Liver (tissue), 3 donors: Measurements from ENCODE around the gene SHROOM2.

Source experiments
- EGR1 ChIP-seq, 2 donors: IDR thresholded peaks; 2 replicates each; pipeline ENCODE4 v1.6.1; 2016 to 2018; ENCODE audit warnings: antibody characterized with exemption in 2 of 2, low read depth in 2 of 2
- FOXA1 ChIP-seq: IDR thresholded peaks from 2 replicates; pipeline ENCODE4 v1.6.1; 2016; ENCODE audit warnings: antibody characterized with exemption
- GABPA ChIP-seq, 2 donors: IDR thresholded peaks in 1 of 2; conservative IDR thresholded peaks in 1 of 2; 2 replicates each; pipeline ENCODE4 v1.6.1; 2016; ENCODE audit warnings: antibody characterized with exemption in 2 of 2, mild to moderate bottlenecking in 1 of 2, moderate library complexity in 1 of 2
- JUND ChIP-seq, 2 donors: IDR thresholded peaks; 2 replicates each; pipeline ENCODE4 v1.6.1; 2016; ENCODE audit warnings: antibody characterized with exemption in 2 of 2
- SP1 ChIP-seq: IDR thresholded peaks from 2 replicates; pipeline ENCODE4 v1.6.1; 2018; ENCODE audit warnings: antibody characterized with exemption, mild to moderate bottlenecking
- TAF1 ChIP-seq: conservative IDR thresholded peaks from 2 replicates; pipeline ENCODE4 v1.6.1; 2016; ENCODE audit warnings: antibody characterized with exemption, mild to moderate bottlenecking
- YY1 ChIP-seq: IDR thresholded peaks from 2 replicates; pipeline ENCODE4 v1.6.1; 2016; ENCODE audit warnings: antibody characterized with exemption, mild to moderate bottlenecking
- TF ChIP-seq, protein P1 (sequence below): fragments of 150-350 bp; IDR thresholded peaks from 2 replicates; pipeline ENCODE4 v1.5.1; 2017; ENCODE audit warnings: improper control_type of control experiment, low read depth, low read length; ENCODE audit not compliant: missing input control
- TF ChIP-seq, protein P2 (sequence below): IDR thresholded peaks from 2 replicates; pipeline ENCODE4 v1.6.1; 2016; ENCODE audit warnings: antibody characterized with exemption
- TF ChIP-seq, protein P3 (sequence below): IDR thresholded peaks from 2 replicates; pipeline ENCODE4 v1.6.1; 2016; ENCODE audit warnings: antibody characterized with exemption
- TF ChIP-seq, protein P4 (sequence below): IDR thresholded peaks from 2 replicates; pipeline ENCODE4 v1.6.1; 2016; ENCODE audit warnings: antibody characterized with exemption, mild to moderate bottlenecking
- donor health status: healthy.
- donor health status: healthy.

DNA sequence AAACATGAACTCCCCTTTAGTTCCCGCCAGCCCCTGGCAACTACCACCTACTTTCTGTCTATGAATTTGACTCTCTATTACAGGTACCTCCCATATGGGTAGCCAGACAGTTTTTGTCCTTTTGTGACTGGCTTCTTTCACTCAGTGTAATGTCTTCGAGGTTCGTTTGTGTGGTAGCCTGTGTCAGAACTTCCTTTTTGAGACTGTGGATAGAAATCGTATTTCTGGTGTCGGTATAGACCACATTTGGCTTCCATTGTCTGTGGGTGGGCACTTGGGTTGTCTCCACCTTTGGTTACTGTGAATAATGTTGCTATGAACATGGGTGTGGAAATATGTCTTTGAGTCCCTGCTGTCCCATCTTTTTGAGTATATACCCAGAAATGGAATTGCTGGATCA, 175.5 kb downstream of the SHROOM2 start:
- TF ChIP-seq, protein P1, sequence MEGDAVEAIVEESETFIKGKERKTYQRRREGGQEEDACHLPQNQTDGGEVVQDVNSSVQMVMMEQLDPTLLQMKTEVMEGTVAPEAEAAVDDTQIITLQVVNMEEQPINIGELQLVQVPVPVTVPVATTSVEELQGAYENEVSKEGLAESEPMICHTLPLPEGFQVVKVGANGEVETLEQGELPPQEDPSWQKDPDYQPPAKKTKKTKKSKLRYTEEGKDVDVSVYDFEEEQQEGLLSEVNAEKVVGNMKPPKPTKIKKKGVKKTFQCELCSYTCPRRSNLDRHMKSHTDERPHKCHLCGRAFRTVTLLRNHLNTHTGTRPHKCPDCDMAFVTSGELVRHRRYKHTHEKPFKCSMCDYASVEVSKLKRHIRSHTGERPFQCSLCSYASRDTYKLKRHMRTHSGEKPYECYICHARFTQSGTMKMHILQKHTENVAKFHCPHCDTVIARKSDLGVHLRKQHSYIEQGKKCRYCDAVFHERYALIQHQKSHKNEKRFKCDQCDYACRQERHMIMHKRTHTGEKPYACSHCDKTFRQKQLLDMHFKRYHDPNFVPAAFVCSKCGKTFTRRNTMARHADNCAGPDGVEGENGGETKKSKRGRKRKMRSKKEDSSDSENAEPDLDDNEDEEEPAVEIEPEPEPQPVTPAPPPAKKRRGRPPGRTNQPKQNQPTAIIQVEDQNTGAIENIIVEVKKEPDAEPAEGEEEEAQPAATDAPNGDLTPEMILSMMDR: no peak
- TF ChIP-seq, protein P2, sequence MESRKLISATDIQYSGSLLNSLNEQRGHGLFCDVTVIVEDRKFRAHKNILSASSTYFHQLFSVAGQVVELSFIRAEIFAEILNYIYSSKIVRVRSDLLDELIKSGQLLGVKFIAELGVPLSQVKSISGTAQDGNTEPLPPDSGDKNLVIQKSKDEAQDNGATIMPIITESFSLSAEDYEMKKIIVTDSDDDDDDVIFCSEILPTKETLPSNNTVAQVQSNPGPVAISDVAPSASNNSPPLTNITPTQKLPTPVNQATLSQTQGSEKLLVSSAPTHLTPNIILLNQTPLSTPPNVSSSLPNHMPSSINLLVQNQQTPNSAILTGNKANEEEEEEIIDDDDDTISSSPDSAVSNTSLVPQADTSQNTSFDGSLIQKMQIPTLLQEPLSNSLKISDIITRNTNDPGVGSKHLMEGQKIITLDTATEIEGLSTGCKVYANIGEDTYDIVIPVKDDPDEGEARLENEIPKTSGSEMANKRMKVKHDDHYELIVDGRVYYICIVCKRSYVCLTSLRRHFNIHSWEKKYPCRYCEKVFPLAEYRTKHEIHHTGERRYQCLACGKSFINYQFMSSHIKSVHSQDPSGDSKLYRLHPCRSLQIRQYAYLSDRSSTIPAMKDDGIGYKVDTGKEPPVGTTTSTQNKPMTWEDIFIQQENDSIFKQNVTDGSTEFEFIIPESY: no peak
- TF ChIP-seq GABPA (IDR thresholded peaks at IDR 0.05 in 1 of 2, conservative IDR thresholded peaks at IDR 0.05 in 1 of 2): no peak
- no peak for TF ChIP-seq EGR1 (IDR thresholded peaks at IDR 0.05; ENCODE audit: low read depth in 2 of 2)
- TF ChIP-seq TAF1: no peak
- TF ChIP-seq FOXA1: no peak
- no peak for TF ChIP-seq SP1
- TF ChIP-seq, protein P3, sequence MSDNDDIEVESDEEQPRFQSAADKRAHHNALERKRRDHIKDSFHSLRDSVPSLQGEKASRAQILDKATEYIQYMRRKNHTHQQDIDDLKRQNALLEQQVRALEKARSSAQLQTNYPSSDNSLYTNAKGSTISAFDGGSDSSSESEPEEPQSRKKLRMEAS: no peak
- TF ChIP-seq, protein P4, sequence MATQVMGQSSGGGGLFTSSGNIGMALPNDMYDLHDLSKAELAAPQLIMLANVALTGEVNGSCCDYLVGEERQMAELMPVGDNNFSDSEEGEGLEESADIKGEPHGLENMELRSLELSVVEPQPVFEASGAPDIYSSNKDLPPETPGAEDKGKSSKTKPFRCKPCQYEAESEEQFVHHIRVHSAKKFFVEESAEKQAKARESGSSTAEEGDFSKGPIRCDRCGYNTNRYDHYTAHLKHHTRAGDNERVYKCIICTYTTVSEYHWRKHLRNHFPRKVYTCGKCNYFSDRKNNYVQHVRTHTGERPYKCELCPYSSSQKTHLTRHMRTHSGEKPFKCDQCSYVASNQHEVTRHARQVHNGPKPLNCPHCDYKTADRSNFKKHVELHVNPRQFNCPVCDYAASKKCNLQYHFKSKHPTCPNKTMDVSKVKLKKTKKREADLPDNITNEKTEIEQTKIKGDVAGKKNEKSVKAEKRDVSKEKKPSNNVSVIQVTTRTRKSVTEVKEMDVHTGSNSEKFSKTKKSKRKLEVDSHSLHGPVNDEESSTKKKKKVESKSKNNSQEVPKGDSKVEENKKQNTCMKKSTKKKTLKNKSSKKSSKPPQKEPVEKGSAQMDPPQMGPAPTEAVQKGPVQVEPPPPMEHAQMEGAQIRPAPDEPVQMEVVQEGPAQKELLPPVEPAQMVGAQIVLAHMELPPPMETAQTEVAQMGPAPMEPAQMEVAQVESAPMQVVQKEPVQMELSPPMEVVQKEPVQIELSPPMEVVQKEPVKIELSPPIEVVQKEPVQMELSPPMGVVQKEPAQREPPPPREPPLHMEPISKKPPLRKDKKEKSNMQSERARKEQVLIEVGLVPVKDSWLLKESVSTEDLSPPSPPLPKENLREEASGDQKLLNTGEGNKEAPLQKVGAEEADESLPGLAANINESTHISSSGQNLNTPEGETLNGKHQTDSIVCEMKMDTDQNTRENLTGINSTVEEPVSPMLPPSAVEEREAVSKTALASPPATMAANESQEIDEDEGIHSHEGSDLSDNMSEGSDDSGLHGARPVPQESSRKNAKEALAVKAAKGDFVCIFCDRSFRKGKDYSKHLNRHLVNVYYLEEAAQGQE: no peak
- no peak for TF ChIP-seq YY1
- no peak for TF ChIP-seq JUND (IDR thresholded peaks at IDR 0.05)
